Measurements from ENCODE around the gene PCED1B.
A peak's percentile ranks its signal among the peaks of the same experiment; 100 is the strongest.
"Not testable (repeated sequence)": the region's sequence is repeated elsewhere in the genome, so short reads cannot be mapped to it uniquely, and the experiment has no call there.

Gene PCED1B

DNA sequence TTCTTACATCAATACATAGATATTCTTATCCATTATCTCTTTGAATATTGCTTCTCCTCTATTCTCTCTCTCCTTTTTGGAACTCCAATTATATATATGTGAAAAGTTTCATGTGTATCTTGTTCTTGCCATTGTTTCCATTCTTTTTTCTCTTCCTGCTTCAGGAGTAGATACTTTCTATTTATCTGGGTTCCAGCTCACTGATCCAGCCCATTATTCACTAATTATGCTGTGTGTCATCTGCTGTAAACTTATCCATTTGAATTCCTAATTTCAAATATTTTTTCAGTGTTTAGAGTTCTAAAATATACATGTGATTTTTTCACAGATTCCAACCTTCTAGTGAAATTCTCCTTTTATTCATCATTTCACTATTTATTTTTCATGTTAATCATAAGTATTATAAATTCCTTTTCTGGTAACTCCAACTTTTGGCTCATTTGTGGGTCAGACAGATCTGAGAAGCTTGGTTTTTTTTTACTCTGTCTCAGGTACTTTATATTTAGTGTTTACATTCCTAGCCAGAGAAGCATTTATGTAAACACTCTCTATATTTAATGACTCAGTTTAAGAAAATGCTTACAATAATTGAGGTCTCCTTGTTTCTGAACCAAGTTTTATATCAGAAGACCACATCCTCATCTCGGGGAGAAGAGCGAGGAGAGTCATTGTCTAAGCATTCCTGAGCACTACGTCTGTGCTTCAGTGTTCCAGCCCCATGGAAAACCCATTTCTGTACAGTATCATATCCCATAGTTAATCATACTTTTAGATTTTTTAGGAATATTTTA is 16.2 kb downstream of the PCED1B start:
- no peak for DNase-seq

DNA sequence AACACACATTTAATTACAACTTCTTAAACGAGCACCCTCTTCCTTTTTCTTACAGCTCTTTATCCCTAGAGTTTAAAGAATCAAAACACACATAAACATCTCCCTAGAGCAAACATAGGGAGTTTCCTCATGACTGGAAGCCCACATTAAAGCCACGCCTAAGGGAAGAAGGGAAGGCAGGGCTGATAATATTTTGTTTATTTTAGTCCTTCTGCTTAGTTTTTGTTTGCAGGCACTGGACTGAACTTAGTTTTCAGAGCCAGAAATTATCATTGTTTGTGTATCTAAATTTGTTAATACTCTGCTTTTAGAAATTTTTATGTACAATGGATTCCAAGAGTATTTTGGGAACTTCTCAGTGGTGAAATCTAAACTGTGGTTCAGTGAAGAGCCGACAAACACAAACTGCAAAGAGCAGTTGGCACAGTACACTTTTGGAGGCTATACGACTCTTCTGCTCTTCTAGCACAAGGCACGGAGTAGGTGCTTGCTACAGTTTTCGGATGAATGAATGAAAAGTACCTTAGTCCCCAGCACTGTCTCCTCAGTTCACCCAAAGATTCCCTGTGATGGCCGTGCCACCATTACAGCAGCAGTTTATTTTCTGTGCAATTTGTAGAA is 18.0 kb downstream of the PCED1B start:
- no peak for DNase-seq

DNA sequence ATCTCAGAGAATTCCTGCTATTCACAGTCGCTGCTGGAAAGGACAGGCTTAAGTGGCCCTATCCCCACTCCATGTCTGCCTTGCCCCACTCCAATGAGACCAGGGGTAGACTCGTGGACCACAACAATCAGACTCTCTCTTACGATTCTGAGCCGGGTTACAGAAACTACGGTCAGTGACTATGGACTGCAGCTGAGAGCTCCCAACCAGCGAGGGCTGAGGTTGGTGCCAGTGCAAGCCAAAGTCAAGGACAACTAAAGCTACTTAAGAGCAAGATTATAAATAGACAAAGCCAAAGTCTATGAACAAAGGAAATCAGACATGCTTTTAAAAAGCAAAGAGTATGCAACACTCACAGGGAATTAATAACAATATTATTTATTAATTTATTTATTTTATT is 18.7 kb downstream of the PCED1B start:
- no peak for DNase-seq

DNA sequence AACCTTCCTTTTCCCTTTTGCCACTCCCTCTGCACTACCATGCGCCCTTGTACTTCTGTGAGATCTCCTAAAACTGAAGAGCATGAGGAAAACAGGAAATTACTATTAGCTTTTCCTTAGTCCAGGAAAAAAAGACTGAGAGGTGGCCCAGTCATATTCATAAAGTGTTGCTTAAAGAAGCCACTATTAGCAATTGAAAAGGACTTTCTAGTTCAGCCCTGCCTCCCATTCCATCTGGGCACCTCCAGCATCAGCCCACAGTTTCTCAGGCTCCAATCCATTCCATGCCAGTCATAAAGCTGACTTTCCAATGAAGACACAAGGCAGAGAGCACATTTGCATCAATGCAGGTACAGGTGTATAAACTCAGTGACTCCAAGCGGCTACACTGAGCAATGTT is 20.2 kb downstream of the PCED1B start:
- DNase-seq: no peak

DNA sequence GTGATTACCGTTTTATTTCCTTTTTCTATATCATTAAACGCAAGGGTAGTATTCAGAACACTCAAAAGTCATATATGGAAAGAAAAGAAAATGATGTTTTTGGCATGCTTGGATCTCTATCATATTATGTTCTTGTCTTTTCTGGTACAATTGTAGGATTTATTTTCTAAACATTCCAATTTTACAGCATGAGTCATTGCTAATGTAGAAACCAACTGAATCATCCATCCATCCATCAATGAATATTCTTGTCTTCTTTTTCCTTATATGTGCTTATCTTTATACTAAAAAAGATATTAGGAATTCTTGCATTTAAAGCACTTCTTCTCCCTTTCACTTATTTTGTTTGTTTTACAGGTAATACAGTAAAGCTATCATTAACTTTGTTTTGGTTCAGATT is 20.7 kb downstream of the PCED1B start:
- DNase-seq: no peak

DNA sequence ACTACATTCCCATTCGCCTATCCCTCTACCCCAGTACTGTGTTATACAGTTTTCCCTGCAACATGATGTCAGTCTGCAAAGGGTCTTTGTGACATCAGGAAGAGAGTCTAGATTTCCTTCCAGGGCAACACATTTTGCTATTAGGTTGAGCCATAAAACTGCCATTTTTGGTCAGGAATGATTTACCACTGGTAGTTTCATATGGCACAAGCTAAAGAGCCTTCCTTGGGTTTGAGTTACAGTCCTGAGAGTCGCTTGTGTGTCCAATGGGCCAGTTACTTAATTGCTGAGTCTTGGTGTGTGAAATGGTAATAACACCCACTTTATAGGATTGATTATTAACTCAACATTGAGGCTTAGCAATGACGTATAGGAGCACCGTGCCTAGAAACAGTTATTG is 23.0 kb downstream of the PCED1B start:
- DNase-seq: no peak

DNA sequence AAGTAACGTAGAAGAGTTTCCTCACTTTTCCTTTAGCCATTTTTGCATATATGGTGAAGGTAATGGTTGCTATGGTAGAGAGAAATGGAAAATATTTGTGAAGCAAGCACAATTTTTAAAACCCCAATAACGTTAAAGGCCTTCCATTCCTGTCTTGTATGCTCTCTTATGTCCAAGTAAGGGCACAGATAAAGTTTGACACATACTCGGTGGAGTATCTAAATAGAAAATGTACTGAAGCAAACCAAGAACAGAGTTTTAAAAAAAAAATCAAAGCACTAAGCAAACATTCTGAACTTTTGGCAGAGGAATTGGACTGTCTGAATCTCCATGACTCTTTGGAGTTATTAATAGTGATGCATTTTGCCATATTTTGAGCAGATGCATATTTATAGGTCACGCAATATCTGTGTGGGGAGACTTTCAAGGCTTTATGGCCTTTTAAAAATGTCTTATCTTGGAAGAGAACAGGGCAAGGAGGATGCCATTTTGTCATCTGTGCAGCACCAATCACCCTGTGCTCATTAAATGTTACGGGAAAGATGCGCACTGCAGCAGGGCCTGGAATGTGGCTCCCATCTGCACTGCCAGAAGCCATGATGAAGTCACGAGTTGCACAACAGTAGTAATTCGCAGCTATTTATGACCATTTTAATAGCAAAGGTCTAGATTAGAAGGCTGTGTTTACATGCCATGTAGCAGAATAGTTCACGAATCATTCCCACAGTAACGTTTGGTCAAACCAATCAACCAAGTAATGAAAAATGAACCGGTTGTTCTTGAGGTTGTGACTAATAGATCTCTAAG is 23.6 kb downstream of the PCED1B start:
- no peak for DNase-seq

DNA sequence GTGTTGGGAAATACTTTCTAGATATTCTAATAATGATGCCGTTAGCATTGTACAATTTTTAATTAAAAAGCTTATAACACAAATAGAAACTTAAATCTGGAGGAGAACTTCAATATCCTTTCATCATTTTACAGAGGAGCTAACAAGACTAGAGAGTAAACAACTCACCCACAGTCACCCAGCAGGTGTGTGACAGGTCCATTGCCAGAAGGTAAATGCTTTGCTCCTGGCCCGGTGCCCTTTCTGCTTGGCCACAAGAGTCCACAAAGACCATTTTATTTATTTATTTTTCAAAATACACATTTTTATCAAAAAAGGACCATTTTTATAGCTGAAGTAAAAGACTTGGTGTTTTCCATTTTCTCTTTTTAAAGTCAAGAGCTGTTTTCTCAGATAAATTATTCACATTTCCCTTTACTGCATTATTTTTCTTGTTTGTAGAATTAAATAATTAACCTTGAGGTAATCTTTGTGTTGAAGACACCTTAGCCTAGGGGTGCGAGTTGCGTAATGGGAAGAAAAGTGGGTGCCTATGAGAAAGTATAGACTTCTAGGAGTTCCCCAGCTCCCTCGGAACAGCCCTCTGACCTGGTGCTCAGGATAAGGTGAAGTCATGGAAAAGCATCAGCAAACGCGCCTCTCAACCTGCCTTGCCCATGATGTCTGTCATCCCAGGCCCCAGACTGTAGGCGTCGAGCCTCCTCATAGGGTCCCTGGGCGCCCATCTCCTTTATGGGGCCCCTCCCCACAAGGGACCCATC is 26.7 kb downstream of the PCED1B start:
- no peak for DNase-seq

DNA sequence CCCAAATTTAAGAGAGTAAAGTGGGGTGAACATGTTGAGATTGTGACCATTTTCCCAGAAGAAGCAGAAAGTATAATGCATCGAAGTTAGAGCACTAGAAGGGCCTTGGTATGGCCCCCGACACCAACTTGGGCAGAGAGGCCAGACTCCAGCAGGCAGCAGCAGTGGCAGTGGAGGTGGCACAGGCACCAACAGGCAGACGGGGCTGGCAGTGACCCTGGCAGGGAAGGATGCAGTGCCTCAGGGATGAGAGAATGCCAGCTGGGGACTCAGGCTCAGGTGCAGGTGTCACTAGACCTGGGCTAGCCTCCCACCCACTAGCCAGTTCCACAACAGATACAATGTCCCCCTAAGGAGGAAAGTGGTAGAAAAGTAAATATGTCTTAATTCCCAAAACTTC is 28.0 kb downstream of the PCED1B start:
- DNase-seq: no peak

DNA sequence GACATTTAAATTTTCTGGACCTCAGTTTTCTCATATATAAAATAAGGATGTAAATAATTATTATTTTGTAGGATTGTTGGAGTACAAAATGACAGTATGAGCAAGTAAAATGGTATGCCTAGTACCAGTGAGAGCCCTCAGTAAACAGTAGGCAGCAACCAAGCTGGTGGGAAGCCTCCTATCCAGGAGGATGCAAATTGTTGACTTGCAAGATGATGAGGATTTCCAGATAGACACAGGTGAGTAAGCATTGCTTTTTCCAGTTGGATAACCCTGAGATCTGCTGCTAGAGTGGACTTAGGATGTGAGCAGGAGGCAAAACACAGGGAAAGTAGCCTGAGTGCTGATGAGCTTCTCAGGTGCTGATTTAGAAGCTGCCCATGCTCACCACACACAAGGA is 28.5 kb downstream of the PCED1B start:
- no peak for DNase-seq

DNA sequence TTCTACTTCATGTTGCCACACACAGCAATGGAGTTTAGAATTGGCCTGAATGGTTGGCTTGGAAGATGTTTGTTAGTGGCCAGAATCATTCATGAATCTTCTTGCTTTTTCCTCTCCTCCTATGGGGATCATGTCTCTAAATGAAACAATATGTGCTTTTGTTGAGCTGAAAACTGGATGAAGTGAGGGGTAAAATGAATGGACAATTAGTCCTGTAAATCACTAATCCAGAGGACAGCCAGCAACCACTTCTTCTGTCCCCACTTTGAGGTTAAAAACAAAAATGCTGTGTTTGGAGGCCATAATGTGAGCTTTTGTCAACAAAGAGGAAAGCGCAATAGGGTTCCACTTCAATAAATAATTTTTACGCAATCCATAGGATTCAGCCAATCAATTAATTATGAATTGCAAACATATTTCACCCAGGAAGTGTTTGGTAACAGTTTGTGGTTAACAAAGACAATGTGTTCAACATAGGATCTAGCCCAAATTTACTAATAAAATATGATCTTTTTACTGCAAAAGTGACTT is 30.7 kb downstream of the PCED1B start:
- DNase-seq: no peak

DNA sequence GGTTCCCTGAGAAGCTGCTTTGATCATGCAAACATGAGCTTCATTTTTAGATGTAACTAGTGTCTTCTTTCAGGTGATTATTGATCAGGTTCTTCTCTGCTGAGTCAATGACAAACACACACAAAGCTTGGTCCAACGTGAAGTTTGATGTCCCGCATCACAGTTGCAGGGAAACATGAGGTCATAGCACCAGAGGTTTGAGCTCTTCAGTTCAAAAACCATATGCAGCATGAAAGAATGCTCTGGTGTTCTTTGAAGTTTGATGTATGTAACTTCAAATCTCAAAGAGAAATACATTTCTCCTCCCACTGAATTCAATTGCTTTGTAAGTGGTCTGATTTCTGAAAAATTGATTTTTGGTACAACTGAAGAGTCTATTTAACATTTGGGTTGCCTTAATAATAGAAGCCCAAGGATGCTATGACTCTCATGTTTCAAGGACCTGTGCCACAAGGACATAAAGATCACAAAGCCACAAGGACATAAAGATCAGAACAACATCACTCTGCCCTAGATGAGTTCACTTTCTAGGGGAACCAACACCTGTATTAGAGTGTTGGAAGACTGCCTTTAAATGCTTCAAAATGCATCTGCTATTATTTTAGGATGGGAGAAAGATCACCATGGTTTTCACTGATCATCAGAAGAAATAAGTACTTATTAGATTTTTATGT is 31.4 kb downstream of the PCED1B start:
- DNase-seq: no peak

DNA sequence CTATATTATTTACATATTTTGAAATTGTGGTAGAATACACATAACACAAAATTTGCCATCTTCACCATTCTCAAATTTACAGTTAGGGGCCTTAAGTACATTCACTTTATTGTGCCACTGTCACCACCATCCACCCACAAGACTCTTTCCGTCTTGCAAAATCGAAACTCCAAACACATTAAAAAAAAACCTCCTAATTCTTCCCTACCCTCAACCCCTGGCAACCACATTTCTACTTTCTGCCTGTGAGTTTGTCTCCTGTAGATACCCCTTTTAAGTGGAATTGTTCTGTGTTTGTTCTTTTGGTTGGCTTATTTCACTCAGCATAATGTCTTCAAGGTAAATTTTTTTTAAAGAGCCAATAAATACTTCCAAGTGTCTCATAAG is 32.0 kb downstream of the PCED1B start:
- DNase-seq: peak; percentile 14

DNA sequence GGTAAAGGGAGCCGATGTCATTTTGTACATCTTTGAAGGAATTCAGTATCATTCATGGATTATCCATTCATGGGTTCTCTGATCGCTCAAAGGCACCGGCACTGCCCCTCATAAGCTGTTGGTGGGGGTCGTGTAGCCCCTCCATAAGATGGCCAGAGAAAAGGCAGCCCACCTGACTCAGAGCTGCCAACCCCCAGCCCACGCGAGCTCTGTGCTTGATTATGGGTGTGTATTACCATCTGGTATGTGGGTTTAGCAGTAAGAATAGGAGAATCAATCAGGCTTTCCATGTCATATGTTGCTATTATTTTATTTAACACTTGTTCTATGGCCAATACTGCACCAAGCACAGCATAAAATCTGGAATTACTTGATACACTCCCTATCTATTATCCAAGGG is 32.4 kb downstream of the PCED1B start:
- DNase-seq: no peak

DNA sequence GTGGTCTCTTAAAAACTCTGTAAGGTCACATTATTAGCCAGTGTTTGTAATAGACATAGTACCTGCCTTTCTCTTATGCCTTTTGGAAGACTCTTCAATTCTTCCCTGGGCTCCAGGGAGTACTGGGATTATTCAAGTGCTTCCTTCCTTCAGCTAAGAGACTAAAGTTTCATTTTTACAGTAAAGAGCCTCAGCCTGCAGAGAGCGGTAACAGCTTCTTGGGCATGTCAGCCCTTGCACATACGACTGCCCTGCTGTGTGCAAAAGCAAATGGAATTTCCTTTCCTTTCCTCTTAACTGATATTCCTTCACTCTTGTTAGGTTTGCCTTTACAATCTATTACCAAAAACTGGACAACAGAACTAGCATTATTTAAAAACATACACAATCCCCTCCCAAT is 33.3 kb downstream of the PCED1B start:
- no peak for DNase-seq

DNA sequence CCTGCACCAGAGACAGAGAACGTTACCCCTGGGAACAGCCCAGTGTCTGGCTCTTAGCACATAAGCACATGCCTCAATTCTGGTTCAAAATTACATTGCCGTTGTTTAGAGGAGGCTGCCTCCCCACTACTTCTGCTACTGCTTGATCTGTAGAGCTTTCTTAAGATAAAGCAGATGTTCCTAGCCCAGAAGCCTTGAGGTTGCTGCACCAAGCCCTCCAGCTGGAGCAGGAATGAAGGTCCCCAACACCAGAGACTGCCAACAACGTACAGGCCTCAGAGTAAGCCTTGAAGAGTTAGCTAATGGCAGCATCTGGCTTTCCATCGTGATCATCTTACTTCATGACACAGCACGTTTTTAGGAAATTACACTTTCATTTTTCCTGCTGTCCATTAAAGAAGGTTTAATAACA is 35.1 kb downstream of the PCED1B start:
- DNase-seq: no peak

DNA sequence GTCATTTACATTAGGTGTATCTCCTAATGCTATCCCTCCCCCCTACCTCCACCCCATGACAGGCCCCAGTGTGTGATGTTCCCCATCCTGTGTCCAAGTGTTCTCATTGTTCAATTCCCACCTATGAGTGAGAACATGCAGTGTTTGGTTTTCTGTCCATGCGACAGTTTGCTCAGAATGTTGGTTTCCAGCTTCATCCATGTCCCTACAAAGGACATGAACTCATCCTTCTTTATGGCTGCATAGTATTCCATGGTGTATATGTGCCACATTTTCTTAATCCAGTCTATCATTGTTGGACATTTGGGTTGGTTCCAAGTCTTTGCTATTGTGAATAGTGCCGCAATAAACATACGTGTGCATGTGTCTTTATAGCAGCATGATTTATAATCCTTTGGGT is 37.9 kb downstream of the PCED1B start:
- not testable (repeated sequence) for DNase-seq

DNA sequence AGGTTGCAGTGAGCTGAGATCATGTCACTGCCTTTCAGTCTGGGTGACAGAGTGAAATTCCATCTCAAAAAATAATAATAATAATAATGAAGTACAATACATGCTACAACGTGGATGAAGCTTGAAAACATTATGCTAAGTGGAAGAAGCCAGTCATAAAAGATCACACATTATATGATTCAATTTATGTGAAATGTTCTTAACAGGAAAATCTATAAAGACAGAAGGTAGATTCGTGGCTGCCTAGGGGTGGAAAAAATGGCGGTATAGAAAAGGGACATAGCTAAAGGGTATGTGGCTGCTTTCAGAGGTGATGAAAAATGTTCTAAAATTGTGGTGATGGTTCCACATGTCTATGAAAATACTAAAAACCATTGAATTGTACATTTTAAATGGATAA is 41.3 kb downstream of the PCED1B start:
- DNase-seq: no peak

DNA sequence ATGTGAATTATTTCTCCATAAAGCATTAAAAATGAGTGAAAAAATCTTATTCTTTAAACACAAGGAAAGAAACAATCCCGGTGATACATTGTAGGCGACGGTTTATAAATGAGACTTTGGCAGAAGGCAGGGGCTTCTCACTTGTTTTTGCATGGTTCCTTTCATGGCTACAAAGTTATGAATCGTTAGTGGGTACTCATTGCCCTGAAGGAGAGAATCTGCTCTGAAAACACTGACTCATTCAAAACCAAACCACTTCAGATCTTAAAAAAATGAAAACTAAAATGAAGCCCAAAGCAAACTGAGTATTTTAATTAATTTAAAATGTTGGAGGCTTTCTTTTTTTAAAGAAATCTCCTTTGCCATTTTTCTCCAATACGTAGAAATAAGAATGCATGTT is 41.7 kb downstream of the PCED1B start:
- DNase-seq: no peak

DNA sequence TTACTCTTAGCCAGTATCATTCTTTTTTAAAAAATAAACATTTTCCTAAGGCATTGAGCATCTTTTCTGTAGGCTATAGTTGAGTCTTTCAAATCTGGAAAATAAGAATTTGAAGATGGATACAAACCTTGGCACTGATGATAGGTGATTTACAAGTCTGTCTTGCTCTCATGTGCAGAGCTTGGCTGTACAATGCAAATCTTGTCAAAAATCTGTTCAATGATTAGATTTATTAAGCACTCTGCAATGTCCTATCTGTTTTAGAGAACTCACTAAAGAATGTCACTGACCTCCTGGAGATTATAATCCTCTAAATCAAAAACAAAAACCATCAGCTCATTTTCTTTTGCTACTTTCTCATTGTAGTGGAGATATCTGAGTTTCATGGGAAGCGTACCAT is 43.2 kb downstream of the PCED1B start:
- no peak for DNase-seq

DNA sequence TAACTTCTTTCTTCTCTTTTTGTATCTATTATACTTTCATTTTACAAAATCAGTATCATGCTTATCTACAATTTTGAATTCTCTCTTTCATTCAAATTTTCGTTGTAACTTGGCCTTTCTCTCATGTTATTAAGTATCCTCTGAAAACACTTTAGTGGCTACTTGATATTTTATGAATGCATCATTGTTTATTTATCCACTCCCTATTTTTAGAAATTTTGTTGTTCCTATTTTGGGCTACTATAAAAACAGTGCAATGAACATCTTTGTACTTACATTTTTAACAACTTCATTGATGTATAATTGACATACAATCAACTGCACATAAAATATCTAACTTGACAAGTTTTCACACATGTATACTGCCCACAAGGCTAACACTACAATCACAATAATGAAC is 44.3 kb downstream of the PCED1B start:
- DNase-seq: no peak

DNA sequence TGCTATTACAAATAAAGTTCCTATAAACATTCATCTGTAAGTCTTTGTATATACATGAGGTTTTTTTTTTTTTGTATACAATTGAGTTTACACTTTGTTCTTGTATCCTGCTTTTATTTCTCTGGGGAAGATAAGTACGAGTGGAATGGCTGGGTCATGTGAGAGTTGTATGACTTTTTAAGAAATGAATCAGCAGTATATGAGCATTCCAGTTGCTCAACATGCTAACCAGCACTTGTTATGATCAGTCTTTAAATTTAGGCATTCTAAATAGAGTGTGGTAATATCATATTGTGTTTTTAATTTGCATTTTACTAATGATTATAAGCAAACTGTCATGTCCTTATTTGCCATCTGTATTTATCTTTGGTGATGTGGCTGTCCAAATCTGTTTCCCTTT is 45.0 kb downstream of the PCED1B start:
- no peak for DNase-seq
